Measurements from ENCODE around the gene NPTXR. TPM values are rescaled to one million over a fixed set of nuclear protein-coding genes. Genes with fewer than 3 reads are reported as not detected.

NPTXR gene
- total RNA-seq, 6 experiments from 2014 or later: 1.4 to 5.4 (median 1.6) TPM

GRCh38 chr22:38881997-38882879, 38.4 kb upstream of the NPTXR start:
- TF ChIP-seq, protein P1, sequence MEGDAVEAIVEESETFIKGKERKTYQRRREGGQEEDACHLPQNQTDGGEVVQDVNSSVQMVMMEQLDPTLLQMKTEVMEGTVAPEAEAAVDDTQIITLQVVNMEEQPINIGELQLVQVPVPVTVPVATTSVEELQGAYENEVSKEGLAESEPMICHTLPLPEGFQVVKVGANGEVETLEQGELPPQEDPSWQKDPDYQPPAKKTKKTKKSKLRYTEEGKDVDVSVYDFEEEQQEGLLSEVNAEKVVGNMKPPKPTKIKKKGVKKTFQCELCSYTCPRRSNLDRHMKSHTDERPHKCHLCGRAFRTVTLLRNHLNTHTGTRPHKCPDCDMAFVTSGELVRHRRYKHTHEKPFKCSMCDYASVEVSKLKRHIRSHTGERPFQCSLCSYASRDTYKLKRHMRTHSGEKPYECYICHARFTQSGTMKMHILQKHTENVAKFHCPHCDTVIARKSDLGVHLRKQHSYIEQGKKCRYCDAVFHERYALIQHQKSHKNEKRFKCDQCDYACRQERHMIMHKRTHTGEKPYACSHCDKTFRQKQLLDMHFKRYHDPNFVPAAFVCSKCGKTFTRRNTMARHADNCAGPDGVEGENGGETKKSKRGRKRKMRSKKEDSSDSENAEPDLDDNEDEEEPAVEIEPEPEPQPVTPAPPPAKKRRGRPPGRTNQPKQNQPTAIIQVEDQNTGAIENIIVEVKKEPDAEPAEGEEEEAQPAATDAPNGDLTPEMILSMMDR (IDR thresholded peaks at IDR 0.05): no peak
- H3K4me3 Mint-ChIP-seq: peak overlapping the region; percentile 52
- DNase-seq: no peak
- H3K27me3 Mint-ChIP-seq (ENCODE audit: insufficient read depth): peaks cover 34% of the 10 kb centered on the region
- H3K27ac Mint-ChIP-seq: 0 out of 2 replicates have a peak overlapping the region, but pooled peaks have one; percentile 62
- H3K36me3 Mint-ChIP-seq (ENCODE audit: low read depth): no peaks in the 10 kb centered on the region
- no peaks in the 10 kb centered on the region for H3K9me3 Mint-ChIP-seq
- H3K4me1 Mint-ChIP-seq (ENCODE audit: low read depth): peaks cover 23% of the 10 kb centered on the region

GRCh38 chr22:38881464-38881871, 37.6 kb upstream of the NPTXR start:
- no peaks in the 10 kb centered on the region for H3K9me3 Mint-ChIP-seq
- peak overlapping the region; percentile 52 for H3K4me3 Mint-ChIP-seq
- peaks cover 41% of the 10 kb centered on the region for H3K27me3 Mint-ChIP-seq (ENCODE audit: insufficient read depth)
- TF ChIP-seq, protein P1 (IDR thresholded peaks at IDR 0.05): no peak
- H3K36me3 Mint-ChIP-seq (ENCODE audit: low read depth): no peaks in the 10 kb centered on the region
- peak; percentile 67 for DNase-seq
- peak overlapping the region; percentile 62; the same call in 1 of the 2 replicates for H3K27ac Mint-ChIP-seq
- H3K4me1 Mint-ChIP-seq (ENCODE audit: low read depth): peaks cover 23% of the 10 kb centered on the region

- no peaks in the 10 kb centered on the region for H3K36me3 Mint-ChIP-seq (ENCODE audit: low read depth)
- no peak overlapping the region for H3K4me3 Mint-ChIP-seq
- H3K4me1 Mint-ChIP-seq (ENCODE audit: low read depth): peaks cover 23% of the 10 kb centered on the region
- no peak for DNase-seq
- no peaks in the 10 kb centered on the region for H3K9me3 Mint-ChIP-seq
- H3K27ac Mint-ChIP-seq: no peak overlapping the region
- peaks cover 45% of the 10 kb centered on the region for H3K27me3 Mint-ChIP-seq (ENCODE audit: insufficient read depth)
- TF ChIP-seq, protein P1 (IDR thresholded peaks at IDR 0.05): no peak
Observed at GRCh38 chr22:38879961-38880360, 36.1 kb upstream of the NPTXR start.

DNA sequence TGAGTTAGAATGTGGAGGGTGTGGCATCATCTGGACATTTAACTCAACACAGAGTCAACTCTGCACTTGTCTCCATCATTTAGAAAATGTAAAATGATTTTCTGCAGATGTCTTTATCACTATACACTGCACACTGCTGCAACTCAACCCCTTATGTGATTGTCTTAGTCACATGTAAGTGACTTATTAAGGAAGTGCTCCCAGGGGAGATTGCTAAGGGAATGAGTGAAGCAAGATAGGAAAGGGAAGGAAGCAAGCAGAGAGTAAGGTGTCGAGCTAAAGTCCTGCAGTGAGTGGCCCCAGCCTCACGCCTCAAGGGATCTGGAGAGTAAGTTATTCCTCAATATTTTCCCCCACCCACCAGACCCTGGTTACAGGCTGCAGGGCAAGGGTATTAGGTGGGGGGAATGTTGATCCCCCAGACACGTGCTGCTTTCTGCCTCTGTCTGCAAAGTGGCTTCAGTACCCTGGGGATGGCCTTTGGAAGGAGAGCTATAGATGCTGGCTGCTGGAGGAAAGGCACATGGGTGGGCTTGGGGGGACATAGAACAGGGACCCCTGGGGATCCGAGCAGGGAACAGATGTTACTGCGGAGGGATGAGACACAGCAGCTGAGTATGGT, 35.4 kb upstream of the NPTXR start:
- Mint-ChIP-seq H3K36me3 (ENCODE audit: low read depth) (no peaks in the 10 kb centered on the region), H3K4me1 (ENCODE audit: low read depth) (peaks cover 23% of the 10 kb centered on the region), H3K27ac (no peak overlapping the region), H3K9me3 (no peaks in the 10 kb centered on the region), H3K4me3 (no peak overlapping the region), H3K27me3 (ENCODE audit: insufficient read depth) (peaks cover 47% of the 10 kb centered on the region)
- TF ChIP-seq, protein P1 (IDR thresholded peaks at IDR 0.05): no peak
- DNase-seq: no peak

GRCh38 chr22:38878001-38878400, 34.2 kb upstream of the NPTXR start:
- Mint-ChIP-seq H3K36me3 (ENCODE audit: low read depth) (no peaks in the 10 kb centered on the region), H3K27ac (no peak overlapping the region), H3K4me1 (ENCODE audit: low read depth) (peaks cover 30% of the 10 kb centered on the region), H3K9me3 (no peaks in the 10 kb centered on the region), H3K4me3 (no peak overlapping the region), H3K27me3 (ENCODE audit: insufficient read depth) (peaks cover 50% of the 10 kb centered on the region)
- TF ChIP-seq, protein P1 (IDR thresholded peaks at IDR 0.05): no peak
- DNase-seq: no peak
